Activated T-cell treated with anti-CD3 and anti-CD28 coated beads, Interleukin-2, amount 50 U/mL, for 72 hours (primary cell): ENCODE results near the gene ATP6V0B. TPM values are rescaled to one million over a fixed set of nuclear protein-coding genes. Genes with fewer than 3 reads are reported as not detected.
A peak's percentile ranks its signal among the peaks of the same experiment; 100 is the strongest.

Experiments used
- ATAC-seq, 2 donors: fragments of 150-1000 bp; cut with Tn5 transposase; replicated peaks in 1 of 2; 2 replicates each; pipeline ENCODE4 v1.10.0; 2021; ENCODE audit warnings: moderate library complexity in 2 of 2, mild to moderate bottlenecking in 1 of 2
- DNase-seq, 2 donors: peaks; one replicate each; pipeline ENCODE4 v3.0.0; 2021 to 2022; ENCODE audit warnings: mixed read lengths in 1 of 2
- H3K27ac Mint-ChIP-seq: one replicate; pipeline ENCODE4 v1.8.0; 2022; ENCODE audit warnings: mild to moderate bottlenecking, moderate library complexity, mixed read lengths
- H3K27me3 Mint-ChIP-seq: one replicate; pipeline ENCODE4 v1.8.0; 2022; ENCODE audit warnings: low read depth, mixed read lengths
- H3K36me3 Mint-ChIP-seq, 2 donors: one replicate each; pipeline ENCODE4 v1.8.0; 2022; ENCODE audit warnings: mixed read lengths in 2 of 2, mild to moderate bottlenecking in 1 of 2; ENCODE audit not compliant: insufficient read depth in 2 of 2
- H3K4me1 Mint-ChIP-seq: one replicate; pipeline ENCODE4 v1.8.0; 2022; ENCODE audit warnings: low read depth, mixed read lengths
- H3K4me3 Mint-ChIP-seq, 2 donors: one replicate each; pipeline ENCODE4 v1.8.0; 2022; ENCODE audit warnings: mild to moderate bottlenecking in 2 of 2, mixed read lengths in 2 of 2, moderate library complexity in 2 of 2
- H3K9me3 Mint-ChIP-seq, 2 donors: one replicate each; pipeline ENCODE4 v1.8.0; 2022; ENCODE audit warnings: mixed read lengths in 2 of 2
- total RNA-seq, 2 donors: library from RNA; stranded (reverse); gene quantifications; one replicate each; pipeline ENCODE4 v1.2.3, GENCODE V29; 2022

ATP6V0B gene
- 10 to 100 TPM; 89.9 to 98.0 TPM for total RNA-seq

DNA sequence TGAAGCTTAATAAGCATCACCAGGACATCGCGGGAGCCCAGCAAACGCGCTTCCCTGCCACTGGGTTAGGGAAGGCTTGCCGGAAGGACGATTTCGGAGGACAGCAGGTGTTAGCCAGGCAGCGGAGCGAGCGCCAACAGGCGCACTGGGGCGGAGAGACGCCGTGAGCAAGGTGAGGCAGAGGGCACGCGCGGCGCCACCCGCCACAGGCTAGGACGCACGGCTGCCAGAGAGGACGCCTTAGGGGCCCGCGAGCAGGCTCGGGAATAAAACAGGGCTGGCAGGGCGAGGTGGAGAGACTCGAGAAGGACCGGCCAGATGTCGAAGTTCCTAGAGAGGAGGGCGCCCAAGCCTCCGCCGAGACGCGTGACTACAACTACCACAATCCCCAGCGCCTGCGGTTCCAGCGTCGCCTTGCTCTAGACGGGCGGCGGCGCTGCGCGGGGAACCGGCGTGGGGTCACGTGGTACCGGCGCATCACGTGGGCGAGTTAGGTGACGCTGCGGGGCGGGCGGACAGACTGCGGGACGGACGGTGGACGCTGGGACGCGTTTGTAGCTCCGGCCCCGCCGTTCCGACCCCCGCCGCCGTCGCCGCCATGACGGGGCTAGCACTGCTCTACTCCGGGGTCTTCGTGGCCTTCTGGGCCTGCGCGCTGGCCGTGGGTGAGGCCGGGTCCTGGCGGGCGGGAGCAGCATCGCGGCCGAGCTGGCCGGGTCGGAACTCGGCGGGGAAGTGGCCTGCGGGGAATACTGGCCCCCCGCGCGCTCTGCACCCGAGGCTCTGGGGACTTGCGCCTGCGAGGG lies at the start of gene ATP6V0B:
Gene ATP6V0B (plus strand): TSS at position 518 of the 806 bp plus-strand sequence. CDS start 81 bp downstream, at position 599.
- DNase-seq (peak; percentile 96 to 98), ATAC-seq (peak; percentile 80 to 81)
- Mint-ChIP-seq H3K36me3 (peaks cover 11 to 29% of the 10 kb centered on the region in 2 donors), H3K4me3 (peak within 1 kb of the TSS; percentile 91 to 92), H3K4me1 (peaks cover 68% of the 10 kb centered on the region), H3K27ac (peak within 1 kb of the TSS; percentile 89), H3K27me3 (no peaks in the 10 kb centered on the region), H3K9me3 (no peaks in the 10 kb centered on the region)

DNA sequence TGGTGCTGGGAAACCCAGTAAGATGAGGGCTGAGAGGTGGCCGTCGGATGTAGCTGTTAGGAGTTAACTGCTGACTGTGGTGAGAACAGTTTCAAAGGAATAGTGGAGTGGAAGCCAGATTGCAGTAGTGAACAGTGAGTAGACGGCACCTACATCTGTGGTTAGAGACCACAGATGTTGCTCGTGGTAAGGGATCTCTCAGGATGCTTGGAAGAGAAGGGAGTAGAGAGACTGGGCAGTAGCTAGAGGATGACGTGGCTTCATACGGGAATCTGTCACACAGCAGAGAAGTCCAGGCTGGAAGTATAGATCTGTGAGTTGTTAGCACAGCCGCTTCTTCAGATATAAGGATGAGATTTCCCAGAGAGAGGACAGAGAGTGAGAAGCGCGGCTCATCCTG lies 48.9 kb upstream of the ATP6V0B start:
- peaks cover 8% of the 10 kb centered on the region for H3K4me1 Mint-ChIP-seq
- H3K9me3 Mint-ChIP-seq: no peaks in the 10 kb centered on the region
- no peak overlapping the region for H3K4me3 Mint-ChIP-seq
- H3K27me3 Mint-ChIP-seq: no peaks in the 10 kb centered on the region
- no peak for DNase-seq
- no peak overlapping the region for H3K27ac Mint-ChIP-seq
- no peak for ATAC-seq
- no peaks in the 10 kb centered on the region for H3K36me3 Mint-ChIP-seq

DNA sequence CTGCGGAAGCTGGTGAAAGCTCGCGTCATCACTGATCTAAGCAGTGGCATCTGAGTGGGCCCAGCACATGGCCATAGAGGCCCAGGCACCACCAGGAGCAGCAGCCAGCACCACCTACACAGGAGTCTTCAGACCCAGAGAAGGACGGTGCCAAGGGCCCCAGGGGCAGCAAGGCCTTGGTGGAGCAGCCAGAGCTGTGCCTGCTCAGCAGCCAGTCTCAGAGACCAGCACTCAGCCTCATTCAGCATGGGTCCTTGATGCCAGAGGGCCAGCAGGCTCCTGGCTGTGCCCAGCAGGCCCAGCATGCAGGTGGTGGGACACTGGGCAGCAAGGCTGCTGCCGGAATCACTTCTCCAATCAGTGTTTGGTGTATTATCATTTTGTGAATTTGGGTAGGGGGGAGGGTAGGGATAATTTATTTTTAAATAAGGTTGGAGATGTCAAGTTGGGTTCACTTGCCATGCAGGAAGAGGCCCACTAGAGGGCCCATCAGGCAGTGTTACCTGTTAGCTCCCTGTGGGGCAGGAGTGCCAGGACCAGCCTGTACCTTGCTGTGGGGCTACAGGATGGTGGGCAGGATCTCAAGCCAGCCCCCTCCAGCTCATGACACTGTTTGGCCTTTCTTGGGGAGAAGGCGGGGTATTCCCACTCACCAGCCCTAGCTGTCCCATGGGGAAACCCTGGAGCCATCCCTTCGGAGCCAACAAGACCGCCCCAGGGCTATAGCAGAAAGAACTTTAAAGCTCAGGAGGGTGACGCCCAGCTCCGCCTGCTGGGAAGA lies 44.4 kb upstream of the ATP6V0B start:
- no peak overlapping the region for H3K27ac Mint-ChIP-seq
- no peaks in the 10 kb centered on the region for H3K9me3 Mint-ChIP-seq
- ATAC-seq (no peak), DNase-seq (peak; percentile 29 to 33)
- H3K27me3 Mint-ChIP-seq: peaks cover 25% of the 10 kb centered on the region
- no peaks in the 10 kb centered on the region for H3K36me3 Mint-ChIP-seq
- no peak overlapping the region for H3K4me3 Mint-ChIP-seq
- peaks cover 24% of the 10 kb centered on the region for H3K4me1 Mint-ChIP-seq

DNA sequence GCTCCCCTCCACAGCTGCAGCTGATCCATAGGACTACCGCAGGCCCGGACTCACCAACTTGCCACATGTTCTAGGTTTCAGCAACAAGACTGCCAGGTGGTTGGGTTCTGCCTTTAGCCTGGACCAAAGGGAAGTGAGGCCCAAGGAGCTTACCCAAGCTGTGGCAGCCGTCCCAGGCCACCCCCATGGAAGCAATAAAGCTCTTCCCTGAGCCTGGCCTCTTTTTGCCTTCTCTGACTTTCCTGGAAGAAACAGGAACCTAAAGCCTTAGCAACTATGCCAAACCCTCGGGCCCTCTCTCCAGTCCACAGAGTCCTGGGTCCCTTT lies 43.8 kb upstream of the ATP6V0B start:
- H3K4me1 Mint-ChIP-seq: peaks cover 24% of the 10 kb centered on the region
- peaks cover 29% of the 10 kb centered on the region for H3K27me3 Mint-ChIP-seq
- H3K4me3 Mint-ChIP-seq: no peak overlapping the region
- H3K9me3 Mint-ChIP-seq: no peaks in the 10 kb centered on the region
- no peaks in the 10 kb centered on the region for H3K36me3 Mint-ChIP-seq
- DNase-seq (no peak), ATAC-seq (no peak)
- H3K27ac Mint-ChIP-seq: no peak overlapping the region

DNA sequence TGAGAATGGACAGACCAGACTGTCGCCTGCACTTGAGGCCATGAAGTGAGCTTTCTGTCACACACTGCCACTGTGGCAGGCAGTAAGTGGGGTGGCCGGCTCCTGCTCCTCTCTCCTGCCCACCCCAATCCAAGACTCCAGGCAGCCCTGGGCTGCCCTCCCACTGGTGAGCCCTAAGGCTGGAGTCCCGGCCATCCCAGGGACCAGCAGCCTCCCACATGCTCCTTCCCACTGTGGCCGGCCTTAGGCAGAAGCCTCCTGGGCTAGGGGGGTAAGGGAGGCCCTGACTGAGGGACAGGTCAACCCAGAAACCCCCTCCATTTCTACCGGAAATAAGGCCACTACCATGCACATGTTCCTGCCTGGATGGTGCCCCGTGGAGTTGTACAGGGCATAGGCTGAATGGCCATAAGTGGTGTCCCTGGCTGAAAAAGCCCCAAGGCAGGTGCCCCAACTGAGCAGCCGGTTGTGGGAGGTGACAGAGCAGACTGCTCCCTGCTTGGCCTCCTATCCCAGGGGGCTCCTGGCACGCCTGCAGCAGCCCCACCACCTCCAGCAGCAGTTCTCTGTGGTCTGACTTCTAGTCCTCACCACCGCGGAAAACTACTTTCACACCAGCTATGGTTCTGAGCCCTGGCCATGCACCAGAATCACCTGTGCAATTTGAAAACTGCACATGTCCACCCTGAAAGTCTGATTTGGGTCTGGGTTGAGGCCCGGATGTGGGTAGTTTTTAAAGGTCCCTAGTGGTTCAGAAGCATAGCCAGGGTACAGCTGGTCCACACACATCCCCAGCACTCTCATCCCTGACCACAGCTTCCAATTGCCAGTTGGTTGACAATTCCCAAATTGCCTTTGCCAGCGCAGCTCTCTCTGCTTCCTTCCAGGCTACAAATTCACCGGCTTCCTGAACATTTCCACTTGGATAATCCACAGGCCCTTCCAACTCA lies 42.8 kb upstream of the ATP6V0B start:
- Mint-ChIP-seq H3K36me3 (no peaks in the 10 kb centered on the region), H3K27me3 (peaks cover 29% of the 10 kb centered on the region), H3K4me1 (peaks cover 24% of the 10 kb centered on the region), H3K4me3 (no peak overlapping the region), H3K9me3 (no peaks in the 10 kb centered on the region), H3K27ac (no peak overlapping the region)
- no peak for DNase-seq
- ATAC-seq: no peak

DNA sequence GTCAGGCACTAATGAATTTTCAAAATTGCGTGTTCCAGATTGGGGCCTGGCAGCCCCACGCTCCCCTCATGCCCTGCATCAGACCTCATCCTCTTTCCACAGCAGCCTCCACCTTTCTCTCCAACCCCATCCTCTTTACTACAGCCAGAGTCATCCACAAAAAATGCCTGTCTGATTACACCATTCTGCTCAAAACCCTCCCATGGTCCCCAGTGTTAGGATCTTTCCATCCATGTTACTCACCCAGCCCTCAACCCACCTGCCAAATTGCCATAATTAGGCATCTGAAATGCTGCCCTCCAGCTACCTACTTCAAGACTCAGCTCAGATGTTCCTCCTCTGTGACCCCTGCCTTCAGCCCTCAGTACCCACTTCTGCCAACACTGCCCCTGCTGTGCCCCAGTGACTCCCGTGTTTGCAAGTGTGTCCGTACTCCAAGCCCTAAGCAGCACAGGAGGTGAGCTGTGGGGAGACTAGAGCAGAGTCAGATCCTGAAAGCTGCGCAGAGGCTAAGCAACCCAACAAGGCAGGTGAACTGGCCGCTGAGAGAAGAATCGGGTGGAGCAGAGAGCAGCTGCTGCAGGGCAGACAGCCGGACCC lies 41.9 kb upstream of the ATP6V0B start:
- no peaks in the 10 kb centered on the region for H3K9me3 Mint-ChIP-seq
- H3K4me1 Mint-ChIP-seq: peaks cover 24% of the 10 kb centered on the region
- DNase-seq (no peak), ATAC-seq (no peak)
- H3K36me3 Mint-ChIP-seq: no peaks in the 10 kb centered on the region
- H3K27ac Mint-ChIP-seq: no peak overlapping the region
- H3K4me3 Mint-ChIP-seq: peak overlapping the region in 1 of 2 donors; percentile 72
- H3K27me3 Mint-ChIP-seq: peaks cover 29% of the 10 kb centered on the region

DNA sequence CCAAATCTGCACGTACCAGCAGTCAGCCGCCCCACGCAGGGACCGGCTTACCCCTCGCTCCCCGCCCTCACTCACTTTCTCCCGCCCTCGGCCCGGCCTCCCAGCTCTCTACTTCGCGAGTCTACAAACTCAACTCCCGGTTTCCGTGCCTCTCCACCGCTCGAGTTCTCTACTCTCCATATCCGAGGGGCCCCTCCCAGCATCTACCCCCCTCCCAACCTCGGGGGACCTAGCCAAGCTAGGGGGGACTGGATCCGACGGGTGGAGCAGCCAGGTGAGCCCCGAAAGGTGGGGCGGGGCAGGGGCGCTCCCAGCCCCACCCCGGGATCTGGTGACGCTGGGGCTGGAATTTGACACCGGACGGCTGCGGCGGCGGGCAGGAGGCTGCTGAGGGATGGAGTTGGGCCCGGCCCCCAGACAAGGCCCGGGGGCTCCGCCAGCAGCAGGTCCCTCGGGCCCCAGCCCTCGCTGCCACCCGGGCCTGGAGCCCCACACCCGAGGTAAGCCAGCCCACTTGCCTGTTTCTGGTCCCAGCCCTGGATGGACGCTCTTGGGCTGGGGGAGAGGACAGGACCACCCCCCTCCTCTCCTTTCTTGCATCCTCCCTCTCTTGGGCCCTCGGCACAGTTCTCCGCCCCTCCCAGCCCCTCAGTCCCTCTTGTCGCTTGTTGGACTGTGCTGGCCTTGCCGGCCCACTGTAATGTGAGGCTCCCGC lies 41.2 kb upstream of the ATP6V0B start, which contains the start of gene ARTN:
Gene ARTN (plus strand): TSS at position 416 of the 715 bp plus-strand sequence. CDS start 1,856 bp downstream, outside the sequence.
- peaks cover 24% of the 10 kb centered on the region for H3K4me1 Mint-ChIP-seq
- no peak within 1 kb of the TSS for H3K27ac Mint-ChIP-seq
- no peaks in the 10 kb centered on the region for H3K36me3 Mint-ChIP-seq
- no peak for ATAC-seq
- H3K27me3 Mint-ChIP-seq: peaks cover 29% of the 10 kb centered on the region
- peak in 1 of 2 donors; percentile 30 for DNase-seq
- H3K4me3 Mint-ChIP-seq: peak within 1 kb of the TSS; percentile 28 to 72
- H3K9me3 Mint-ChIP-seq: no peaks in the 10 kb centered on the region

DNA sequence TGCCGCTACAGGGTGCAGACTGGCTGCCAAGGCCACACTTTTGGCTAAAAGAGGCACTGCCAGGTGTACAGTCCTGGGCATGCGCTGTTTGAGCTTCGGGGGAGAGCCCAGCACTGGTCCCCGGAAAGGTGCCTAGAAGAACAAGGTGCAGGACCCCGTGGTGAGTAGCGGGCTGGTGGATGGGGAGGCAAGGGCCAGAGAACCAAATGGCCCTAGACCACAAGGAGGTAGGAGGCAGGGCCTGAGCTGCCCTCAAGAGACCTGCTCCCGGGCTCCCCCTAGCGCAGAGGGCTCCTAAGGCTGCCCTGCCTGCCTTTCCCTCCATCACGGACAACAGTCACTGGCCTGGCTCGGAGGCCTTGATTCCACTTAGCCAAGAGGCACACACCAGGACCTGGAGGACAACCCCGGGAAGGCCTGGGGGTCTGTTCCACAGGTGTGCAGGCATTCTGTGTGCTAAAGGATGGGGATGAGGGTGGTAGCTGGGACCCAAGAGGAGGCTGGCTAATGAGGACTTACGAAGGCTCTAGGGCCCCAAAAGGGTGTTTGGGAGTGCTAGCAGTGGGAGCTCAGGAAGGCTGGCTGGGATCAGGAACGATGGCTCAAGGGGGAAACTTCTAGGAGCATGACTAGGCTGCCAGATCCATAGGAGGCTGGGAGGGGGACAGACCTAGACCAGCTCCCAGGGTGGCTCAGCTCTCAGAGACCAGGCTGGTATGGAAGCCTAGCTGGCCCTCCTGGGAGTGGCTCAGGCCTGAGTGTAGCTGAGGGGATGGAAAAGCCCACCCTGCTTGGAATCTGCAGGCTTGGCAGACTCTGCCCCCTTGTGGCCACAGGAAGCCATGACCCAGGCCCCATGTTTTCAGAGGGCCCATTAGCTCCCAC lies 40.4 kb upstream of the ATP6V0B start:
- DNase-seq: peak; percentile 79 to 80
- H3K27me3 Mint-ChIP-seq: peaks cover 29% of the 10 kb centered on the region
- no peak overlapping the region for H3K27ac Mint-ChIP-seq
- peaks cover 23% of the 10 kb centered on the region for H3K4me1 Mint-ChIP-seq
- no peaks in the 10 kb centered on the region for H3K36me3 Mint-ChIP-seq
- peak; percentile 66 to 72 for ATAC-seq
- H3K4me3 Mint-ChIP-seq: peak overlapping the region; percentile 28 to 72
- no peaks in the 10 kb centered on the region for H3K9me3 Mint-ChIP-seq

DNA sequence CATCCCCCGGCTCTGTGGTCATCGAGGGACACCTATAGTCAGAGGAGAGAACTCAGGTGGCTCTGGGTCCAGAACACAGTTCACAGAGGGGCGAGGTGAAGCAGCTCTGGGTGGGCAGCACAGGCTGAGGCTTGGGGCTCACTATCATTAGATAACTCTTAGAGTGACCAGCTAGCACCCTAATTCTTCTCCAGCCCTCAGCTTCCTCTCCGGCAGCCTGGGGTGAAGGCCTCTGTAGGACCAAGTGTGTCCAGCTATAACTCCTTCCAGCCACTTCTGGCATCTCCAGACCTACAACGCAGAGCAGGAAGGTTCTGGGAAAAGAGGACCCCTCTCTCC lies 39.8 kb upstream of the ATP6V0B start:
- Mint-ChIP-seq H3K36me3 (no peaks in the 10 kb centered on the region), H3K27me3 (peaks cover 29% of the 10 kb centered on the region), H3K4me3 (peak overlapping the region in 1 of 2 donors; percentile 72), H3K27ac (no peak overlapping the region), H3K4me1 (peaks cover 17% of the 10 kb centered on the region), H3K9me3 (no peaks in the 10 kb centered on the region)
- DNase-seq (no peak), ATAC-seq (no peak)

DNA sequence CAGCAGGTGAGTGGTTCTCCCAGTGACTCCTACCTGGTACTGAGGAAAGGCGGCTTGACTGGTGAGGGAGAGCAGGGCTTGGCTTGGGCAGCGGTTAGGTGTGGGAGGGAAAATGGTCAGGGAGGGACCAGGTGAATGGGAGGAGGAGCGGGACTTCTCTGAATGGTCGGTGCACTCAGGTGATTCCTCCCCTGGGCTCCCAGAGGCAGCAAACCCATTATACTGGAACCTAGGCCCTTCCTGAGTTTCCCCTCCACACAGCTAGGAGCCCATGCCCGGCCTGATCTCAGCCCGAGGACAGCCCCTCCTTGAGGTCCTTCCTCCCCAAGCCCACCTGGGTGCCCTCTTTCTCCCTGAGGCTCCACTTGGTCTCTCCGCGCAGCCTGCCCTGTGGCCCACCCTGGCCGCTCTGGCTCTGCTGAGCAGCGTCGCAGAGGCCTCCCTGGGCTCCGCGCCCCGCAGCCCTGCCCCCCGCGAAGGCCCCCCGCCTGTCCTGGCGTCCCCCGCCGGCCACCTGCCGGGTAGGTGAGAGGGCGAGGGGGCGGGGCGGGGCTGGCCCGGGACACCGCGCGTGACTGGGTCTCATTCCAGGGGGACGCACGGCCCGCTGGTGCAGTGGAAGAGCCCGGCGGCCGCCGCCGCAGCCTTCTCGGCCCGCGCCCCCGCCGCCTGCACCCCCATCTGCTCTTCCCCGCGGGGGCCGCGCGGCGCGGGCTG lies 38.9 kb upstream of the ATP6V0B start:
- DNase-seq: no peak
- ATAC-seq: peak in 1 of 2 donors; percentile 4
- peaks cover 16% of the 10 kb centered on the region for H3K4me1 Mint-ChIP-seq
- peak overlapping the region; percentile 19 to 55 for H3K4me3 Mint-ChIP-seq
- peaks cover 29% of the 10 kb centered on the region for H3K27me3 Mint-ChIP-seq
- H3K9me3 Mint-ChIP-seq: no peaks in the 10 kb centered on the region
- H3K27ac Mint-ChIP-seq: no peak overlapping the region
- H3K36me3 Mint-ChIP-seq: no peaks in the 10 kb centered on the region
